NCI-H748 (cell line): ENCODE results near the gene GBGT1.
"Not testable (repeated sequence)": the region's sequence is repeated elsewhere in the genome, so short reads cannot be mapped to it uniquely, and the experiment has no call there.

ENCODE experiments used
- DNase-seq: peaks from one replicate; lab custom pipeline; 2025; ENCODE audit not compliant: unreplicated experiment; lab: John Stamatoyannopoulos, UW

The GBGT1 gene

GRCh38 chr9:133163504-133164172, at the start of gene GBGT1:
TSS of gene GBGT1 (minus strand) at chr9:133163914. CDS start at chr9:133162412, 1,502 bp downstream.
- DNase-seq: peak; percentile 41

DNA sequence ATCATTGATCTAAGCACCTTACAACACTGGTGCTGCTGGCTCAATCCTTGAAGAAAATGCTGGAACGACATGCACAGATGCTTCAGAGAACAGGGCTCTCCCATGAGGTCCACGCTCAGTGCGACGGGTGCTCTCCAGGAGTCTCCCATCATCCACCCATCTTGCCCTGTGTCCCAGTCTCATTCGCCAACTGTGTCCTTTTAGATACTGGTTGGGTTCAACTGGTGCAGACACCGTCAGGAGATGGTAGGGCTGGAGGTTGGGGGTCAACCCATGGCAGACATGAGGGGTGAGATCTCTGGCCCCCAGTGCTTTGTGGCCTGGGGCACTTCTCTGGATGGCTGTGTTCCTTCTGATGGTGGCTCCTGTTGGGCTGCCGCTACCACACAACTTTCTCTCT, 46.9 kb upstream of the GBGT1 start:
- no peak for DNase-seq

DNA sequence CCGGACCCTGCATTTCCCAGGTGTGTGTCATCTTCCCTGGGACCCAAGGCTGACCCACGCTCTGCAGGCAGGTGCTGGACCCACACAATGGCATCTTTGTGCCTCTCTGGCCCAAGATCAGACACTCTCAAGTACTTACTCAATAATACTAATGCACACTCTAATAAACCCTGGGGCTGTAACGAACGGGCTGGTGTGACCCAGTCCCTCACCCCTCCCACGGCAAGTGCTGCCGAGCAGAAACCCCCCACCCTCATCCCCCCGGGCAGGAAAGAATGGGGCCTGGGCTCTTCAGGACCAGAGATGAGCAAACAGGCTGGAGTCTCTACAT, 46.5 kb upstream of the GBGT1 start:
- no peak for DNase-seq

DNA sequence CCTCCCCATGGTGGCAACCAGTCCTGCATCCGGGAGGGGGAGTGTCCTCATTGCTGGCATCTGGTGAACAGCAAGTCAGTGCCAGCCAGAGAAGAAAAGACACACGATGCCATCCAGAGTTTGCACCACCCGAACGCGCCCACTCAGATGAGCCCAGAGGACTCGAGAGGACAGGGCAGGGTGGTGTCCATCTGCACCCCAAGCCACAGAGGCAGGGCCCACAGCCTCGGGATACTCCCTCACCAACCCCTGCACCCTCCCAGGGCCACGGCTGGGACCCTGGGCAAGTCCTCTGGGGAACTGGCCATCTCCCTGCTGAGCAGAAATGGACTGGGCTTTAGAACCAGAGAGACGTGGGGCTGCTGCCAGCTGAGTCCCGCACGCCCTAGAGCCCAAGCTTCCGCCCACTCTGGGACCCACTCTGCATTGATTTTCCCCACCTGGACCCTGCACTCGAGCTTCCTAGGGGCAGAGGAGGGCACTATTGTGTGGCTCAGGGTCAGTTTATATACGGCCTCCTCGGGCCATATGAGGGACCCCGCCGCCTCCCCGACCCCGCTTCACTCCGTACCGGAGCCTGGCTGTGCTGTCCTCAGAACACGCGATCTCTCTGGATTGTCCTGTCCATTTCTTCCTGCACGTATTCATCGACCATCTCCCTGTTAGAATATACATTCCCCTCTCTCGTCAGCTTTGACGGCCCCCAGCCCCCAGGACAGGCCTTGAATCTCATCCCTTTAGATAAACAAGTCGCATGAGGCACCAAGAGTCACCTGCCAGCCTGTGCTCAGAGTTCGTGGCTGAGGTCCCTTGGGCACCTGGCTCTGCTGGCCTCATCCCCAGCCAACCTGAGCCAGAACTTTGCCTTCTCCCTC, 45.9 kb upstream of the GBGT1 start:
- not testable (repeated sequence) for DNase-seq

- not testable (repeated sequence) for DNase-seq
Observed at GRCh38 chr9:133208880-133209300, 45.2 kb upstream of the GBGT1 start, which contains the start of gene OBP2B. TSS of gene OBP2B (minus strand) at chr9:133209250. CDS start at chr9:133209199, 51 bp downstream.

- not testable (repeated sequence) for DNase-seq
Observed at GRCh38 chr9:133208171-133208879, 44.6 kb upstream of the GBGT1 start.

DNA sequence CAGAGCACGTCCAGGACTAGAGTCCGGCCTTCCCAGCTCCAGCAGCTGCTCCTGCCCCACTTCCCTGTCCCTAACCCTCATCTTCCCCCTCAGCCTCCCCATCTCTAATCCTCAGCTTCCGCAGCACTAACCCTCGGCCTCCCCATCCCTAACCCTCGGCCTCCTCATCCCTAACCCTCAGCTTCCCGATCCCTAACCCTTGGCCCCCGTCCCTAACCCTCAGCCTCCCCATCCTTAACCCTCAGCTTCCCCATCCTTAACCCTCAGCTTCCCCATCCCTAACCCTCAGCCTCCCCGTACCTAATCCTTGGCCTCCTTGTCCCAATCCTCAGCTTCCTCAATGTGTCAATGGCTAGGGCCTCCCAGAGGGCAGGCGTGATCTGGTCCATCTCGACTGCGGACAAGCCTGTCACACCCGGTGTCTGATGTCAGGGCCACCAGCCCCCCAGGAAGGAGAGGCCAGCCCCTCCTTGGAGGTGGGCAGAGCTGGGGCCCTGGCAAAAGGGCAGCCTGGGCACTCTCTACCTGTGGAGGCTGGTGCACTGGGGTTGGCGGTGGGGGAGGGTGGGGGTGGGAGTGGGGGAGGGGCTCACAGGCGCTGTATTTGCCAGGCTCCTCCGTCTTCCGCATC, 43.9 kb upstream of the GBGT1 start:
- no peak for DNase-seq

- no peak for DNase-seq
Observed at GRCh38 chr9:133207021-133207531, 43.4 kb upstream of the GBGT1 start.

DNA sequence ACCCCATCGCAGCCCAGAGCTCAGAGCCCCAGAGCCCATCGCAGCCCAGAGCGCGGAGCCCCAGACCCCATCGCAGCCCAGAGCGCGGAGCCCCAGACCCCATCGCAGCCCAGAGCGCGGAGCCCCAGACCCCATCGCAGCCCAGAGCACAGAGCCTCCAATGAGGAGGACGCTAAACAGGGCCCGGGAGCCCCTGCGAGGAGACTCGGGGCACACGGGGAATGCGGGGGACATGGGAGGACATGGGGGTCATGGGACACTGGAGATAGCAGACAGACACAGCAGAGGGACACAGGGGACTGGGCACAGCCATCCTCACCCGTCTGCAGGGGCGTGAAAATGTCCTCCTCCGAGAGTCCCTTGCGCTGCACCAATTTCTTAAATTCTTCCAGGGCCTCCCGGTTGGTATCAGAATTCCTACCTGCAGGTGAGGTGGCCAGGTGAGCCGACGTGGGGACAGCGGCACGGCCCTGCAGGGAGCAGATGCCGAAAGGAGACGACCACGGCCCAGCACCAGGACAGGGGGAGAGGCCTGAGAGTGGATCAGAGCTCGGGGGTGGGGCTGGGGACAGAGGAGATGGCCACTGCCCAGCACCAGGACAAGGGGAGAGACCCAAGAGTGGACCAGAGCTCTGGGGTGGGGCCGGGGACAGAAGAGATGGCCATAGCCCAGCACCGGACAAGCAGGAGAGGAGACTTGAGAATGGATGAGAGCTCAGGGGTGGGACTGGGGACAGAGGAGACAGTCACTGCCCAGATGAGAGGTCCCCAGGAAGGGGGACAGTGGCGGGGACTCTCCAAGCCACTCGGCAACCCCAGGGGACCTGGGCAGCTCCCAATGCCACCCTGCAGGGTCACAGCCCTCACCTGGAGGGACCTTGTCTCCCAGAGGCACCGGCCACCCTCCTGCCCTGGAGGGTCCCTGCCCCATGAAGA, 42.5 kb upstream of the GBGT1 start:
- no peak for DNase-seq

DNA sequence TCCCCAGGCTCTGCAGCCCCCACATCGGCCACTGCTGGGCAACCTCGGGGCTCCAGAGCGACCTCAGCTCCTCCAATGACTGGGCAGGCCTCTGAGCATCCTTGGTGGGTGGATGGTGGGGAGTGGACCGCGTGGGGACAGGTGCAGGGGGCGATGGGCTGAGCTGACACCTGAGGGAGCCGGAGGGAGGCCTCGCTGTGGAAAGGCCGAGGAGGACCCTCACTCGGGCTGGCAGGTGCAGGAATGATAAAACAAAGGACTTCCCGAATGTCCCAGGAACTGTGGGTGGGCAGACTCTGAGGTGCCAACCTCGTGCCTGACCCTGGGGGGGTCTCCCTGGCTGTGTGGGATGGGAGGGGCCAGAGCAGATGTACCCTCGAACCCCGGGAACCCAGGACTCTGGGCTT, 41.8 kb upstream of the GBGT1 start:
- DNase-seq: not testable (repeated sequence)

GRCh38 chr9:133204993-133205336, 41.3 kb upstream of the GBGT1 start:
- DNase-seq: no peak

GRCh38 chr9:133204335-133204992, 40.8 kb upstream of the GBGT1 start:
- no peak for DNase-seq

DNA sequence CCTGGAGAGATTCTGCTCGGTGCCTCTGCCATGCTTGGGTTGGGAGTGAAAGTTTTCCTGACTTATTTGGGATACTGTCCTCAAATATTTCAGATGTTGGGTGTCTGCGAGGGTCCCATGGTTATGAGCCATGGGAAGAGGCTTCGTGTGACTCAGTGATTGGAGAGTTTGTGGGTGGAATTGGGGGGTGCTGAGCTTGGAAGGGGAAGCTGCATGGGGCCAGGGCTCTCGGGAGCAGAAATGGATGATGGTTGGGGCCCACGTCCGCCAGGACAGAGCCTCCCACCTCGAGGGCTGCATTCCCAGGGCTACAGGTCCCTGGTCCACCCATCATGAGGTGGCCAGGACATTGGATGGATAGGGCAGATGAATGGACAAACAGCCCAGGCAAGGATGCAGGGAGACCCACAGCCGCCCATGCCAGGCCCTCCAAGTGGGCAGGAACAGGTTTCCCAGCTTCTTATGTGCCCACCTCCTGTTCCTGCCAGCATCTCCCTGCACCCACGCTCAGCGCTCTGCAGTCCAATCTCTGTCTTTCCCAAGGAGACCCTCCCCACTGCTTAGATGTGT, 39.9 kb upstream of the GBGT1 start:
- DNase-seq: no peak

DNA sequence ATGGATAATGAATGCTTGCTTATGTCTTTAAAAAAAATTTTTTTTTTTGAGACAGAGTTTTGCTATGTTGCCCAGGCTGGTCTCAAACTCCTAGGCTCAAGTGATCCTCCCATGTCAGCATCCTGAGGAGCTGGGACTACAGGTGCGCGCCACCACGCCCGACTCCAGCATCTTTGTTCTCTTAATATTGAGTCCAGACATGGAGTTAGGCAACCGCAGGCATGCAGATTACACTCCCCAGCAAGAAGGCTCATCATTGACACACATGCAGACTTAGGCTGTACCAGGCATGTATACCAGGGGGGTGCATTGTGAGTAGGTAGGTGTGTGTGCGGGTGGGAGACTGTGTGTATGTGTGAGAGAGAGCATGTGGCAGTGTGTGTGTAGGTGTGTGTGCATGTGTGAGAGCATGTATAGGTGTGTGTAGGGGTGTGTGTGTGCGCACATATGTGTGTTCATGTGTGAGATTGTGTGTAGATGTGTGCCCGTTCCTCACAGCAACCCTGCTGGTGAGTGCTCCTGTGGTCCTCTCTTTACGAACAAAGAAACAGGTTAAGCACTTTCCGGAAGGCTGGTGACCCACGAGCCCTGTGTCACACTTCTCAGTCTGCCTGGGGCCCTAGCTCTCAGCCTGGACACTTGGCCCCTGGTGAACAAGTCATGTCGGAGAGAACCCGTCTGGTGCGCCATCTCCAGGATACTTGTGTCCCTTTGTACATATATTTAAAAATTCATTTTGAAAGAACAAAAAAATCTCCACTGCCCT, 39.2 kb upstream of the GBGT1 start:
- DNase-seq: no peak

- no peak for DNase-seq
Observed at GRCh38 chr9:133202145-133202513, 38.4 kb upstream of the GBGT1 start.

DNA sequence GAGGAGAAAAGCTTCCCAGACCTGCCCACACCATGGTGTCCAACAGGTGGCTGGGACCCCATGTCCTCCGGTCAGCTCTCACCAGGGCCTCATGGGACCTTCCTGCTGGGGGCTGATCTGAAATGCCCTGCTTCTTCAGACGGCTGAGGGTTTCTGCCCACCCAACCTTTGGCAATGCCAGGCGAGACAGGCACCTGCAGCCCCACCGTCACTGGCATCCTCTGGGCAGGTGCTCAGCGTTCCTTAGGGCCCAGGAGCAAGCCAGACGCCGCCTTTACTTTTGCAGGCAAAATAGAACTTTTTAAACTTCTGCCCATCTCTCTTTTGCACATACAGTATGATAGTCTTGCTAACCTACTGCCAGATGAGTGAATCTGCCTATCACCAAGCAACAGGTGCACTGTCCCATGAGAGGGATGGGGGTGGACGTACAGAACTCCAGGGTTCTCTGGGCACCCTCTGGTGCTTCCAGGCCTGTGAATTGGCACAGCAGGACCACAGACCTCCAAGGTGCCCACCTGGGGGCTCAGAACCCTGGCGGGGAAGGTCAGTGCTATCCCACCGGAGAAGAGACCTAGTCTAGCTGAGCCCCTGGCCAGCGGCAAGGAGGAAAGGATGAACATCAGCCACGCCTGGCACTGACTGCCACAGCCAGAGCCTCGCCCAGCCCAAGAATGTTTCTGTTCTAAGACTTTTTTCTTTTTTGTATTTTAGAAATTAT, 37.9 kb upstream of the GBGT1 start:
- DNase-seq: no peak

DNA sequence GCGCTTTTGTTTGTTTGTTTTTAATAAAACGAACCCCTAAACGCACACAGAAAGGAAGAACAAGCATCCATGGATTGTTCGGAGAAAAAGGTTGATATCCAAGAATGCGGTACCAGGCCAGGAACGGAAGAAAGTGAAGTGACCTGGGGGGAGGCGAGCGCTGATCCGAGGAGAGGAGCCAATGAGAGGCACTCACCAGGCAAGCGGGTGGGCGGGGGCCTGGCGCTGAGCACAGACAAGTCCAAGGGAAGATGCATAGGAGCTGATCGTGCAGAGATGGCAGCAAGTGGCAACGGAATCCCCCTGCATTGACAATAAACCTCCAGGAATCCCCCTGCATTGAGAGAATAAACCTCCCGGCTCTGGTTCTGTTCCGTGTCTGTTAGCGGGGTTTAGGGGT, 36.9 kb upstream of the GBGT1 start:
- no peak for DNase-seq
